ENCODE results near the gene RIC1. TPM values are rescaled to one million over a fixed set of nuclear protein-coding genes. Genes with fewer than 3 reads are reported as not detected.

Gene RIC1
- total and polyA plus RNA-seq, 11 donors: 2.4 to 14.4 (median 8.7) TPM

- WGBS, 4 donors: 96 to 99% (median 98%) methylated on average over 4 of the region's 4 CpGs
- H3K4me1 ChIP-seq: peaks cover 0 to 21% (median 6%) of the 10 kb centered on the region in 12 donors
- no peaks in the 10 kb centered on the region for H3K27me3 ChIP-seq
- TF ChIP-seq POLR2A (IDR thresholded peaks at IDR 0.05): no peak
- H3K4me3 ChIP-seq: no peak overlapping the region
- no peaks in the 10 kb centered on the region for H3K36me3 ChIP-seq
- H3K9me3 ChIP-seq: no peaks in the 10 kb centered on the region
- no peak for ATAC-seq
- no peak overlapping the region for H3K27ac ChIP-seq
- intact Hi-C loops (cut with DNase I): no loop called here
- DNase-seq: no peak
Measured at GRCh38 chr9:5614192-5614591, 14.7 kb upstream of the RIC1 start.

GRCh38 chr9:5614985-5615384 lies 13.9 kb upstream of the RIC1 start:
- intact Hi-C loops (cut with DNase I): no loop called here
- ATAC-seq (no peak), DNase-seq (no peak)
- H3K4me3 ChIP-seq: no peak overlapping the region
- H3K4me1 ChIP-seq: peaks cover 0 to 18% (median 2%) of the 10 kb centered on the region in 12 donors
- H3K36me3 ChIP-seq: no peaks in the 10 kb centered on the region
- no peaks in the 10 kb centered on the region for H3K9me3 ChIP-seq
- no peaks in the 10 kb centered on the region for H3K27me3 ChIP-seq
- TF ChIP-seq CTCF (IDR thresholded peaks at IDR 0.05) (no peak), POLR2A (IDR thresholded peaks at IDR 0.05) (no peak)
- no peak overlapping the region for H3K27ac ChIP-seq
- WGBS, 4 donors: 87 to 94% (median 91%) methylated on average over 3 of the region's 3 CpGs

- Histone ChIP-seq H3K4me1 (peaks cover 0 to 40% (median 9%) of the 10 kb centered on the region in 12 donors), H3K27me3 (no peaks in the 10 kb centered on the region), H3K9me3 (no peaks in the 10 kb centered on the region), H3K4me3 (no peak overlapping the region), H3K27ac (peak overlapping the region in 1 of 12 donors; percentile 63), H3K36me3 (peaks cover 0 to 7% (median 0%) of the 10 kb centered on the region in 9 donors)
- ATAC-seq (peak in 1 of 4 donors; percentile 34), DNase-seq (no peak)
- intact Hi-C loops (cut with DNase I): no loop called here
- TF ChIP-seq CTCF (IDR thresholded peaks at IDR 0.05) (no peak), POLR2A (IDR thresholded peaks at IDR 0.05) (no peak)
Measured at GRCh38 chr9:5617749-5618148, 11.2 kb upstream of the RIC1 start.

- TF ChIP-seq CTCF (IDR thresholded peaks at IDR 0.05) (no peak), POLR2A (IDR thresholded peaks at IDR 0.05) (no peak)
- Histone ChIP-seq H3K27ac (no peak overlapping the region), H3K27me3 (no peaks in the 10 kb centered on the region), H3K9me3 (no peaks in the 10 kb centered on the region), H3K4me3 (no peak overlapping the region), H3K36me3 (peaks cover 0 to 7% (median 0%) of the 10 kb centered on the region in 9 donors), H3K4me1 (peaks cover 0 to 60% (median 10%) of the 10 kb centered on the region in 12 donors)
- ATAC-seq (no peak), DNase-seq (no peak)
- WGBS, 4 donors: 90 to 96% (median 92%) methylated on average over 2 of the region's 2 CpGs
- intact Hi-C loops (cut with DNase I): no loop called here
Measured at GRCh38 chr9:5620494-5620893, 8.4 kb upstream of the RIC1 start.

- ATAC-seq: peak in 3 of 4 donors; percentile 46 to 61 (median 47)
- Histone ChIP-seq H3K27ac (peak overlapping the region in 1 of 12 donors; percentile 34), H3K27me3 (no peaks in the 10 kb centered on the region), H3K36me3 (peaks cover 0 to 7% (median 0%) of the 10 kb centered on the region in 9 donors), H3K4me1 (peaks cover 0 to 68% (median 11%) of the 10 kb centered on the region in 12 donors), H3K9me3 (no peaks in the 10 kb centered on the region), H3K4me3 (no peak overlapping the region)
- no peak for TF ChIP-seq POLR2A (IDR thresholded peaks at IDR 0.05)
- no peak for TF ChIP-seq CTCF (IDR thresholded peaks at IDR 0.05)
- DNase-seq: no peak
- 83 to 93% (median 86%) methylated on average over 4 of the region's 4 CpGs for WGBS, 4 donors
- intact Hi-C loops (cut with DNase I): no loop called here
Measured at GRCh38 chr9:5621327-5621726, 7.6 kb upstream of the RIC1 start.

Data from heart left ventricle (tissue), 16 donors.